ENCODE results near the gene ZMYM5. TPM values are rescaled to one million over a fixed set of nuclear protein-coding genes. Genes with fewer than 3 reads are reported as not detected.

Gene ZMYM5
- total RNA-seq, 4 donors from 2014 or later, result 14.4 to 24.0 (median 19.3) TPM

- Histone ChIP-seq H3K36me3 (peaks cover 0 to 36% (median 0%) of the 10 kb centered on the region in 3 donors), H3K4me1 (no peaks in the 10 kb centered on the region), H3K27ac (no peak overlapping the region), H3K9me3 (no peaks in the 10 kb centered on the region), H3K27me3 (no peaks in the 10 kb centered on the region), H3K4me3 (no peak overlapping the region)
- DNase-seq (ENCODE audit: low spot score in 2 of 2), result no peak
- 92 to 95% methylated on average over 4 of the region's 4 CpGs for WGBS, 2 donors
- no peak for TF ChIP-seq EP300 (IDR thresholded peaks at IDR 0.05)
- TF ChIP-seq CTCF (IDR thresholded peaks at IDR 0.05), result no peak
- TF ChIP-seq POLR2A (IDR thresholded peaks at IDR 0.05), result no peak
Observed at GRCh38 chr13:19810151-19810550, 53.3 kb downstream of the ZMYM5 start.

DNA sequence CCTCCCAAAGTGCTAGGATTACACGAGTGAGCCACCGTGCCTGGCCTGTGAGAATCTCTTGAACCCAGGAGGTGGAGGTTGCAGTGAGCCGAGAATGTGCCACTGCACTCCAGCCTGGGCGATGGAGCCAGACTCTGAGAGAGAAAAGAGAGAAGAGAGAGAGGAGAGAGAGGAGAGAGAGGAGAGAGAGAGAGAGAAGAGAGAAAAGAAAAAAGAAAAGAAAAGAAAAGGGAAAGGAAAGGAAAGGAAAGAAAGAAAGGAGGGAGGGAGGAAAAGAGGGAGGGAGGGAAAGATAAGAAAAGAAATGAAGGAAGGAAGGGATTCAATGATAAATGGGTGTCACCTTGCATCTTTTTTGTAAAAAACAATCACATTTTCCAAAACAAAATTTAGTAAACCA is 57.7 kb downstream of the ZMYM5 start:
- H3K27me3 ChIP-seq, result no peaks in the 10 kb centered on the region
- peaks cover 0 to 19% (median 0%) of the 10 kb centered on the region in 3 donors for H3K36me3 ChIP-seq
- no peaks in the 10 kb centered on the region for H3K4me1 ChIP-seq
- no peak overlapping the region for H3K4me3 ChIP-seq
- no peaks in the 10 kb centered on the region for H3K9me3 ChIP-seq
- 89 to 91% methylated on average over 4 of the region's 4 CpGs for whole genome bisulfite sequencing, 2 donors
- no peak overlapping the region for H3K27ac ChIP-seq
- DNase-seq (ENCODE audit: low spot score in 2 of 2), result no peak
- TF ChIP-seq CTCF (IDR thresholded peaks at IDR 0.05) (no peak), POLR2A (IDR thresholded peaks at IDR 0.05) (no peak), EP300 (IDR thresholded peaks at IDR 0.05) (no peak)

- Histone ChIP-seq H3K27me3 (no peaks in the 10 kb centered on the region), H3K4me3 (no peak overlapping the region), H3K9me3 (no peaks in the 10 kb centered on the region), H3K27ac (no peak overlapping the region), H3K36me3 (peaks cover 0 to 17% (median 0%) of the 10 kb centered on the region in 3 donors), H3K4me1 (no peaks in the 10 kb centered on the region)
- WGBS, 2 donors, result 94 to 95% methylated on average over 7 of the region's 7 CpGs
- TF ChIP-seq EP300 (IDR thresholded peaks at IDR 0.05) (no peak), CTCF (IDR thresholded peaks at IDR 0.05) (no peak), POLR2A (IDR thresholded peaks at IDR 0.05) (no peak)
- DNase-seq (ENCODE audit: low spot score in 2 of 2), result no peak
Observed at GRCh38 chr13:19795956-19796355, 67.5 kb downstream of the ZMYM5 start.

GRCh38 chr13:19794631-19795030 is 68.8 kb downstream of the ZMYM5 start:
- Histone ChIP-seq H3K36me3 (peaks cover 0 to 13% (median 0%) of the 10 kb centered on the region in 3 donors), H3K9me3 (no peaks in the 10 kb centered on the region), H3K27ac (no peak overlapping the region), H3K27me3 (no peaks in the 10 kb centered on the region), H3K4me3 (no peak overlapping the region), H3K4me1 (no peaks in the 10 kb centered on the region)
- DNase-seq (ENCODE audit: low spot score in 2 of 2), result no peak
- TF ChIP-seq EP300 (IDR thresholded peaks at IDR 0.05) (no peak), CTCF (IDR thresholded peaks at IDR 0.05) (no peak), POLR2A (IDR thresholded peaks at IDR 0.05) (no peak)
- WGBS, 2 donors, result 78 to 84% methylated on average over 4 of the region's 4 CpGs

GRCh38 chr13:19791953-19792537 is 71.4 kb downstream of the ZMYM5 start:
- no peak for DNase-seq (ENCODE audit: low spot score in 2 of 2)
- no peaks in the 10 kb centered on the region for H3K4me1 ChIP-seq
- H3K36me3 ChIP-seq, result peaks cover 0 to 4% (median 0%) of the 10 kb centered on the region in 3 donors
- WGBS, 2 donors, result 90 to 96% methylated on average over 7 of the region's 7 CpGs
- H3K9me3 ChIP-seq, result no peaks in the 10 kb centered on the region
- TF ChIP-seq CTCF (IDR thresholded peaks at IDR 0.05), result no peak
- no peak for TF ChIP-seq POLR2A (IDR thresholded peaks at IDR 0.05)
- no peak for TF ChIP-seq EP300 (IDR thresholded peaks at IDR 0.05)
- H3K27me3 ChIP-seq, result no peaks in the 10 kb centered on the region
- H3K27ac ChIP-seq, result no peak overlapping the region
- H3K4me3 ChIP-seq, result no peak overlapping the region

Measured in tibial nerve (tissue), 4 donors.